GM12878 (cell line): ENCODE data around the gene ANKMY1. TPM values are rescaled to one million over a fixed set of nuclear protein-coding genes. Genes with fewer than 3 reads are reported as not detected.

ENCODE experiments used
- ATAC-seq: fragments of 200-7000 bp; cut with Tn5 transposase; 3 replicates; pipeline ENCODE4 v1.9.1; 2020; ENCODE audit warnings: mild to moderate bottlenecking, moderate library complexity
- BruUV-seq: library from RNA; stranded (reverse); fragments of 400-500 nt; replicated peaks from 2 replicates; lab custom pipeline; 2021; lab: Mats Ljungman, UMichigan
- CTCF ChIA-PET: fragments of 300-600 bp; sonication (Branson Sonifier 250); formaldehyde crosslinking; extraction: SDS; loops from one replicate; lab custom pipeline; 2021; ENCODE audit warnings: inconsistent platforms; lab: Yijun Ruan, JAX
- POLR2A ChIA-PET: fragments of 350-600 bp; formaldehyde crosslinking; extraction: SDS; loops from one replicate; lab custom pipeline; 2021; ENCODE audit warnings: inconsistent platforms; lab: Charles Lee
- RAD21 ChIA-PET: fragments of 300-600 bp; sonication (Branson Sonifier 250); formaldehyde crosslinking; loops from one replicate; lab custom pipeline; 2023; ENCODE audit warnings: antibody characterized with exemption; ENCODE audit not compliant: unreplicated experiment; lab: Charles Lee
- SMC1A ChIA-PET: fragments of 300-600 bp; sonication (Branson Sonifier 250); formaldehyde crosslinking; loops from one replicate; lab custom pipeline; 2023; ENCODE audit not compliant: unreplicated experiment, uncharacterized antibody; lab: Charles Lee
- DNase-seq: peaks from one replicate; pipeline ENCODE4 v3.0.0-alpha.2; 2011; ENCODE audit warnings: low read depth, low spot score
- FAIRE-seq: peaks from 3 replicates; lab custom pipeline; 2011; peaks lifted over from hg19 to GRCh38; lab: Jason Lieb, UNC
- H2AFZ ChIP-seq: 2 replicates; pipeline ENCODE4 v1.6.0; 2011; ENCODE audit warnings: low read depth, low read length, control low read depth; ENCODE audit not compliant: control insufficient read depth
- H3K27ac ChIP-seq: 2 replicates; pipeline ENCODE4 v1.5.1; 2011; ENCODE audit warnings: control low read depth; ENCODE audit not compliant: control insufficient read depth, insufficient read depth
- H3K27me3 ChIP-seq, 2 experiments: replicated peaks in 1 of 2; 2 replicates each; pipeline versions ENCODE4 v1.6.0 to v1.6.1; 2011; ENCODE audit warnings: low read length in 1 of 2; ENCODE audit not compliant: control insufficient read depth in 2 of 2, insufficient read depth in 2 of 2
- H3K36me3 ChIP-seq, 2 experiments: 2 replicates each; pipeline ENCODE4 v1.5.1; 2011; ENCODE audit warnings: low read length in 1 of 2; ENCODE audit not compliant: control insufficient read depth in 2 of 2, insufficient read depth in 2 of 2
- H3K4me1 ChIP-seq: 2 replicates; pipeline ENCODE4 v1.6.1; 2011; ENCODE audit warnings: mild to moderate bottlenecking, low read length, moderate library complexity, mixed read lengths; ENCODE audit not compliant: control insufficient read depth, insufficient read depth
- H3K4me2 ChIP-seq: 2 replicates; pipeline ENCODE4 v1.6.0; 2011; ENCODE audit warnings: control low read depth; ENCODE audit not compliant: control insufficient read depth, insufficient read depth
- H3K4me3 ChIP-seq: fragments of 200-600 bp; sonication (generic); 2 replicates; pipeline ENCODE4 v1.5.1; 2016
- H3K79me2 ChIP-seq: 2 replicates; pipeline ENCODE4 v1.6.0; 2011; ENCODE audit warnings: low read length; ENCODE audit not compliant: control insufficient read depth, insufficient read depth
- H3K9ac ChIP-seq: 2 replicates; pipeline ENCODE4 v1.8.0; 2011; ENCODE audit warnings: low read length, control low read depth, mixed read lengths; ENCODE audit not compliant: control insufficient read depth, insufficient read depth
- H3K9me3 ChIP-seq: replicated peaks from 3 replicates; pipeline ENCODE4 v1.5.1; 2011; ENCODE audit warnings: mild to moderate bottlenecking, low read length; ENCODE audit not compliant: control insufficient read depth, insufficient read depth
- H4K20me1 ChIP-seq: 2 replicates; pipeline ENCODE4 v1.6.0; 2011; ENCODE audit not compliant: control insufficient read depth, insufficient read depth
- BMI1 ChIP-seq: fragments of 450-650 bp; IDR thresholded peaks from 2 replicates; pipeline ENCODE4 v1.6.1; 2016; ENCODE audit warnings: mild to moderate bottlenecking, moderate library complexity, borderline replicate concordance
- CEBPB ChIP-seq, 2 experiments: fragments of 150-350 bp in 1 of 2; IDR thresholded peaks; 2 replicates each; pipeline ENCODE4 v1.6.1; 2012 to 2014; ENCODE audit warnings: low read depth in 2 of 2, low read length in 2 of 2, borderline replicate concordance in 1 of 2, inconsistent platforms in 1 of 2
- ELK1 ChIP-seq: IDR thresholded peaks from 2 replicates; pipeline ENCODE4 v1.6.1; 2012; ENCODE audit warnings: low read depth, low read length, improper control_type of control experiment
- KAT2A ChIP-seq: conservative IDR thresholded peaks from 2 replicates; pipeline ENCODE4 v1.6.1; 2011; ENCODE audit warnings: low read depth, low read length; ENCODE audit not compliant: control insufficient read depth
- NKRF ChIP-seq: fragments of 450-650 bp; conservative IDR thresholded peaks from 2 replicates; pipeline ENCODE4 v1.6.1; 2017; ENCODE audit warnings: mild to moderate bottlenecking, moderate library complexity
- PML ChIP-seq: IDR thresholded peaks from 2 replicates; pipeline ENCODE4 v1.6.1; 2012; ENCODE audit warnings: low read length, inconsistent platforms
- SP1 ChIP-seq: IDR thresholded peaks from one replicate; pipeline ENCODE4 v1.6.1; 2011; ENCODE audit warnings: low read depth, low read length
- ZNF24 ChIP-seq: fragments of 450-650 bp; IDR thresholded peaks from 2 replicates; pipeline ENCODE4 v1.6.1; 2017; ENCODE audit warnings: antibody characterized with exemption, mild to moderate bottlenecking
- ZNF274 ChIP-seq: IDR thresholded peaks from one replicate; pipeline ENCODE4 v1.8.0; 2011; ENCODE audit not compliant: insufficient read length, insufficient read depth
- WGBS: methylation state at CpG from one replicate; pipeline ENCODE4 v1.1.6; 2016; ENCODE audit warnings: low lambda C conversion rate; ENCODE audit not compliant: insufficient replicate concordance, insufficient coverage; ENCODE audit errors: missing lambda C conversion rate; 5-methylcytosine and 5-hydroxymethylcytosine counted together
- in situ Hi-C: fragments of 300-500 bp; cut with MboI; formaldehyde crosslinking; loops from 9 replicates; pipeline ENCODE4 v1.14.3; 2018; ENCODE audit warnings: mixed read lengths
- intact Hi-C: fragments of 100-400 bp; cut with micrococcal nuclease; formaldehyde crosslinking; loops from one replicate; pipeline ENCODE4 v1.14.2; 2022; ENCODE audit not compliant: unreplicated experiment
- polyA plus RNA-seq, 11 experiments: library from polyadenylated mRNA; depleted of rRNA in 4 of 11; unstranded in 6 of 11; stranded (reverse) in 5 of 11; fragments of >200 nt; fragmentation: Nextera tagmentation in 4 of 11; fragmentation: Illumina TruSeq in 1 of 11; extraction: Ambion mirVana in 4 of 11; extraction: Trizol in 1 of 11; gene quantifications; 1 replicate in 1 of 11; 2 replicates in 10 of 11; pipeline versions ENCODE4 v1.2.1 to v1.2.3, GENCODE V29; 2011 to 2016; ENCODE audit warnings: inconsistent platforms in 2 of 11, missing spikeins in 2 of 11, low read depth in 1 of 11
- total RNA-seq, 4 experiments: library from RNA; depleted of rRNA in 3 of 4; stranded (reverse); fragments of >200 nt in 3 of 4; fragmentation: Illumina TruSeq in 1 of 4; extraction: Trizol in 1 of 4; gene quantifications; 2 replicates each; pipeline versions ENCODE4 v1.2.1 to v1.2.3, GENCODE V29; 2013 to 2021
- TF ChIP-seq, protein P1 (sequence below): fragments of 450-650 bp; formaldehyde crosslinking; IDR thresholded peaks from 2 replicates; pipeline ENCODE4 v1.4.0; 2022; ENCODE audit warnings: mild to moderate bottlenecking, moderate library complexity

Gene ANKMY1
- total and polyA plus RNA-seq, 10 of the 15 experiments (the other 5 are each of a cell fraction or from before 2014, with no cell fraction given) = 1.1 to 15.3 (median 11.1) TPM

- TF ChIP-seq NKRF (no peak), ELK1 (no peak), SP1 (no peak)
- TF ChIP-seq, all 136 proteins: peak for 0
Observed at GRCh38 chr2:240432430-240432819, 125.4 kb downstream of the ANKMY1 start (continued).

- no peaks in the 10 kb centered on the region for H3K9me3 ChIP-seq
- DNase-seq (no peak), FAIRE-seq (no peak), ATAC-seq (no peak)
- no peaks in the 10 kb centered on the region for H3K36me3 ChIP-seq
- ChIA-PET CTCF (interaction anchor here (0.9 kb wide), 1 partner anchor 76 kb away, joined by 3 read pairs; no protein-coding TSS in a partner anchor), RAD21 (no interaction called here), SMC1A (no interaction called here), POLR2A (no interaction called here)
- H2AFZ ChIP-seq = no peak overlapping the region
- no peak overlapping the region for H3K4me3 ChIP-seq
- H3K4me1 ChIP-seq = no peaks in the 10 kb centered on the region
- H3K27me3 ChIP-seq = peaks cover 2 to 8% of the 10 kb centered on the region in 2 experiments
- no peak overlapping the region for H3K9ac ChIP-seq
- intact Hi-C loops (no loop called here), in situ Hi-C loops (no loop called here)
- H3K27ac ChIP-seq = no peak overlapping the region
- H3K4me2 ChIP-seq = no peak overlapping the region
- no TSS peak for BruUV-seq
- H3K79me2 ChIP-seq = no peaks in the 10 kb centered on the region
- 16% methylated on average over 12 of the region's 12 CpGs for WGBS
- H4K20me1 ChIP-seq = no peaks in the 10 kb centered on the region
- TF ChIP-seq KAT2A = no peak
- TF ChIP-seq ZNF274 = no peak
- TF ChIP-seq PML = no peak
- TF ChIP-seq ZNF24 = no peak
- no peak for TF ChIP-seq BMI1
- TF ChIP-seq, protein P1, sequence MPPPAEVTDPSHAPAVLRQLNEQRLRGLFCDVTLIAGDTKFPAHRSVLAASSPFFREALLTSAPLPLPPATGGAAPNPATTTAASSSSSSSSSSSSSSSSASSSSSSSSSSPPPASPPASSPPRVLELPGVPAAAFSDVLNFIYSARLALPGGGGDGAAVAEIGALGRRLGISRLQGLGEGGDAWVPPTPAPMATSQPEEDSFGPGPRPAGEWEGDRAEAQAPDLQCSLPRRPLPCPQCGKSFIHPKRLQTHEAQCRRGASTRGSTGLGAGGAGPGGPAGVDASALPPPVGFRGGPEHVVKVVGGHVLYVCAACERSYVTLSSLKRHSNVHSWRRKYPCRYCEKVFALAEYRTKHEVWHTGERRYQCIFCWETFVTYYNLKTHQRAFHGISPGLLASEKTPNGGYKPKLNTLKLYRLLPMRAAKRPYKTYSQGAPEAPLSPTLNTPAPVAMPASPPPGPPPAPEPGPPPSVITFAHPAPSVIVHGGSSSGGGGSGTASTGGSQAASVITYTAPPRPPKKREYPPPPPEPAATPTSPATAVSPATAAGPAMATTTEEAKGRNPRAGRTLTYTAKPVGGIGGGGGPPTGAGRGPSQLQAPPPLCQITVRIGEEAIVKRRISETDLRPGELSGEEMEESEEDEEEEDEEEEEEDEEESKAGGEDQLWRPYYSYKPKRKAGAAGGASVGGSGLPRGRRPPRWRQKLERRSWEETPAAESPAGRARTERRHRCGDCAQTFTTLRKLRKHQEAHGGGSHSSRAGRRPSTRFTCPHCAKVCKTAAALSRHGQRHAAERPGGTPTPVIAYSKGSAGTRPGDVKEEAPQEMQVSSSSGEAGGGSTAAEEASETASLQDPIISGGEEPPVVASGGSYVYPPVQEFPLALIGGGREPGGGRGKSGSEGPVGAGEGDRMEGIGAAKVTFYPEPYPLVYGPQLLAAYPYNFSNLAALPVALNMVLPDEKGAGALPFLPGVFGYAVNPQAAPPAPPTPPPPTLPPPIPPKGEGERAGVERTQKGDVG (CRISPR knock-in tag) = no peak
- no peak for TF ChIP-seq CEBPB (IDR thresholded peaks at IDR 0.05; ENCODE audit: borderline replicate concordance in 1 of 2, low read depth in 2 of 2, low read length in 2 of 2)
- TF ChIP-seq NKRF = no peak
Observed at GRCh38 chr2:240431661-240432424, 125.9 kb downstream of the ANKMY1 start.
